C4-2B (cell line): ENCODE data around the gene ATP6V1E1.

Source experiments
- CTCF ChIP-seq: fragments of 450-650 bp; conservative IDR thresholded peaks from 2 replicates; pipeline ENCODE4 v1.5.1; 2017; ENCODE audit warnings: mild to moderate bottlenecking
- ZFX ChIP-seq: fragments of 450-650 bp; IDR thresholded peaks from 2 replicates; pipeline ENCODE4 v1.6.1; 2017

- no peak for TF ChIP-seq CTCF
- no peak for TF ChIP-seq ZFX
Observed at GRCh38 chr22:17639247-17639741, 10.7 kb upstream of the ATP6V1E1 start.
